HCT116 (cell line): ENCODE data around the gene NOL11. TPM values are rescaled to one million over a fixed set of nuclear protein-coding genes. Genes with fewer than 3 reads are reported as not detected.

Experiments used
- ATAC-seq: fragments of 200-7000 bp; cut with Tn5 transposase; 2 replicates; pipeline ENCODE4 v1.9.1; 2020; ENCODE audit warnings: mild to moderate bottlenecking, moderate library complexity
- BruUV-seq: library from RNA; stranded (reverse); fragments of 400-500 nt; replicated peaks from 2 replicates; lab custom pipeline; 2021; lab: Mats Ljungman, UMichigan
- CTCF ChIA-PET: fragments of 300-600 bp; sonication (Branson Sonifier 250); formaldehyde crosslinking; loops from one replicate; lab custom pipeline; 2021; ENCODE audit warnings: antibody characterized with exemption; lab: Charles Lee
- POLR2A ChIA-PET: fragments of 300-600, 350-600 bp; sonication (Branson Sonifier 250); formaldehyde crosslinking; loops from one replicate; lab custom pipeline; 2021; ENCODE audit warnings: antibody characterized with exemption; lab: Charles Lee
- RAD21 ChIA-PET, 2 experiments: fragments of 300-600 bp; sonication (Branson Sonifier 250); formaldehyde crosslinking; loops; one replicate each; lab custom pipeline; 2023; ENCODE audit warnings: low total read pairs in 2 of 2; ENCODE audit not compliant: uncharacterized antibody in 2 of 2, unreplicated experiment in 2 of 2, low non-redundant PET in 1 of 2; lab: Charles Lee
- DNase-seq: peaks from one replicate; pipeline ENCODE4 v3.0.0-alpha.2; 2010; ENCODE audit warnings: low read depth, low spot score
- H2AFZ ChIP-seq: fragments of 200-600 bp; shearing (Covaris generic), sonication (generic); 2 replicates; pipeline ENCODE4 v1.6.1; 2017; ENCODE audit warnings: low read depth, mixed run types, mixed read lengths, antibody characterized with exemption, low read length; ENCODE audit not compliant: poor library complexity, severe bottlenecking
- H3K27ac ChIP-seq: 2 replicates; pipeline ENCODE4 v1.5.1; 2012; ENCODE audit warnings: low read depth, low read length
- H3K27me3 ChIP-seq: fragments of 200-600 bp; sonication (generic); 2 replicates; pipeline ENCODE4 v1.6.1; 2016; ENCODE audit warnings: mixed run types, low read length, mixed read lengths; ENCODE audit not compliant: insufficient read depth
- H3K36me3 ChIP-seq, 2 experiments: fragments of 200-500 bp in 1 of 2; fragments of 200-600 bp in 1 of 2; sonication (Bioruptor generic) in 1 of 2; sonication (generic) in 1 of 2; 2 replicates each; pipeline versions ENCODE4 v1.5.1 to v1.6.1; 2014 to 2016; ENCODE audit warnings: low read length in 2 of 2, inconsistent platforms in 1 of 2, mixed read lengths in 1 of 2, mixed run types in 1 of 2; ENCODE audit not compliant: insufficient read depth in 2 of 2, control insufficient read depth in 1 of 2
- H3K4me1 ChIP-seq, 2 experiments: fragments of 200-600 bp in 1 of 2; sonication (generic) in 1 of 2; 2 replicates each; pipeline versions ENCODE4 v1.5.1 to v1.6.1; 2012 to 2017; ENCODE audit warnings: low read length in 2 of 2, inconsistent platforms in 1 of 2, mild to moderate bottlenecking in 1 of 2, mixed read lengths in 1 of 2, mixed run types in 1 of 2, moderate library complexity in 1 of 2; ENCODE audit not compliant: insufficient read depth in 2 of 2, control insufficient read depth in 1 of 2
- H3K4me2 ChIP-seq: fragments of 200-600 bp; sonication (generic); 2 replicates; pipeline ENCODE4 v1.6.1; 2017; ENCODE audit warnings: mixed run types, low read length, mixed read lengths
- H3K4me3 ChIP-seq, 2 experiments: fragments of 200-600 bp in 1 of 2; sonication (generic) in 1 of 2; replicated peaks in 1 of 2; 2 replicates each; pipeline ENCODE4 v1.5.1; 2011 to 2016; ENCODE audit warnings: low read length in 2 of 2, control low read depth in 1 of 2, low read depth in 1 of 2, mild to moderate bottlenecking in 1 of 2, mixed read lengths in 1 of 2, mixed run types in 1 of 2
- H3K79me2 ChIP-seq: fragments of 200-600 bp; sonication (generic); 2 replicates; pipeline ENCODE4 v1.6.1; 2017; ENCODE audit warnings: mild to moderate bottlenecking, mixed run types, low read length, moderate library complexity, mixed read lengths; ENCODE audit not compliant: insufficient read depth
- H3K9ac ChIP-seq: fragments of 200-600 bp; sonication (generic); 2 replicates; pipeline ENCODE4 v1.6.1; 2016; ENCODE audit warnings: low read length, mixed read lengths
- H3K9me2 ChIP-seq: fragments of 200-600 bp; sonication (generic), shearing (Covaris generic); 2 replicates; pipeline ENCODE4 v1.6.1; 2017; ENCODE audit warnings: mixed run types, mild to moderate bottlenecking, moderate library complexity; ENCODE audit not compliant: insufficient read depth
- H3K9me3 ChIP-seq, 2 experiments: fragments of 200-500 bp in 1 of 2; fragments of 200-600 bp in 1 of 2; sonication (Bioruptor generic) in 1 of 2; sonication (generic) in 1 of 2; 2 replicates each; pipeline ENCODE4 v1.6.1; 2014 to 2017; ENCODE audit warnings: low read length in 2 of 2, mixed read lengths in 2 of 2, inconsistent platforms in 1 of 2, low read depth in 1 of 2, mild to moderate bottlenecking in 1 of 2, mixed run types in 1 of 2, moderate library complexity in 1 of 2; ENCODE audit not compliant: control insufficient read depth in 1 of 2, insufficient read depth in 1 of 2
- H4K20me1 ChIP-seq: fragments of 200-600 bp; sonication (generic), shearing (Covaris generic); 2 replicates; pipeline ENCODE4 v1.6.1; 2017; ENCODE audit warnings: mixed run types, mild to moderate bottlenecking, moderate library complexity; ENCODE audit not compliant: insufficient read depth
- CBX3 ChIP-seq: IDR thresholded peaks from 2 replicates; pipeline ENCODE4 v1.6.1; 2012; ENCODE audit warnings: low read depth
- EGR1 ChIP-seq: IDR thresholded peaks from 2 replicates; pipeline ENCODE4 v1.6.1; 2012; ENCODE audit warnings: low read depth
- POLR2A ChIP-seq: IDR thresholded peaks from 2 replicates; pipeline ENCODE4 v1.7.0; 2011; ENCODE audit warnings: borderline replicate concordance; ENCODE audit not compliant: insufficient read depth, insufficient read length; ENCODE audit errors: extremely low read depth
- POLR2AphosphoS5 ChIP-seq: IDR thresholded peaks from 2 replicates; pipeline ENCODE4 v1.6.1; 2011; ENCODE audit warnings: mild to moderate bottlenecking, low read depth, low read length, moderate library complexity
- RAD21 ChIP-seq: IDR thresholded peaks from 2 replicates; pipeline ENCODE4 v1.6.1; 2012; ENCODE audit warnings: low read depth, mild to moderate bottlenecking
- REST ChIP-seq: IDR thresholded peaks from 2 replicates; pipeline ENCODE4 v1.6.1; 2012; ENCODE audit warnings: low read depth
- ZFX ChIP-seq: fragments of 450-650 bp; IDR thresholded peaks from 2 replicates; pipeline ENCODE4 v1.6.1; 2017
- ZNF274 ChIP-seq: fragments of 200-500 bp; sonication (Bioruptor generic); IDR thresholded peaks from 2 replicates; pipeline ENCODE4 v1.6.1; 2014; ENCODE audit warnings: mild to moderate bottlenecking, low read depth, low read length, inconsistent platforms
- intact Hi-C: fragments of 100-400 bp; cut with micrococcal nuclease; formaldehyde crosslinking; loops from 2 replicates; pipeline ENCODE4 v1.10.0; 2022
- total RNA-seq: library from RNA; stranded (reverse); gene quantifications from one replicate; pipeline ENCODE4 v1.2.1, GENCODE V29; 2021; ENCODE audit not compliant: unreplicated experiment

Gene NOL11
- total RNA-seq, 1 experiment from 2014 or later: 118 TPM

DNA sequence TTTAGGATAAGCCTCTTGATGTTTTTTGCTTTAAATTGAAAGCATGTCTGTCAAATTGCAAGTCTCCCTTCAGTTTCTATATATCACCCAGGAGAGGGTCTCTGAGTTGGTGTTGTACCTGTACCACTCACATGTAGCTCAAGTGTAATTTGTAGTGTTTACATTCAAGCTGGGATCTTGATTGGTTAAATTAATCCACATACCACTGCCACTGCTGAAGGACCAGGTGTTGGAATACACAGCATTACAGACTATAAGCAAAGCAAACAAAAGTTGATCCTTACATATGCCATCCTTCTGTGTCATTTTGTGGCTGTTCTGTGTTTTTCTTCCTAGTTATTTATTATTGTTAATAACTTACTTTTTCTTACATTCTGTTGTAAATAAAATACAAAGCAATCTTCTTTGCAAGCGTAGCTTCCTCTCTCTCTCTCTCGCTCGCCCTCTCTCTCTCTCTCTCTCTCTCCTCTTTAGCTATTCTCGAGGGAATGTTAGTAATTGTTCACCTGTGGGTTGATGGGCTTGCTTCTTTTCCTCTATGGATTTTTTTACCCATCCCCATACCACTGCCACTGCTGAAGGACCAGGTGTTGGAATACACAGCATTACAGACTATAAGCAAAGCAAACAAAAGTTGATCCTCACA, 20.8 kb upstream of the NOL11 start:
- intact Hi-C loops: no loop called here

More for the DNA sequence above, 20.8 kb upstream of the NOL11 start:
- no peaks in the 10 kb centered on the region for H4K20me1 ChIP-seq
- no peak overlapping the region for H3K4me2 ChIP-seq
- no peak overlapping the region for H3K4me3 ChIP-seq
- no peaks in the 10 kb centered on the region for H3K79me2 ChIP-seq
- H3K27ac ChIP-seq: no peak overlapping the region
- H3K9me2 ChIP-seq: no peaks in the 10 kb centered on the region
- TF ChIP-seq CBX3 (no peak), REST (no peak), EGR1 (no peak), POLR2AphosphoS5 (no peak), ZFX (no peak), ZNF274 (no peak), POLR2A (no peak), RAD21 (no peak)
- TF ChIP-seq, all 23 proteins: peak for 0
- no peaks in the 10 kb centered on the region for H3K9me3 ChIP-seq
- H3K36me3 ChIP-seq: no peaks in the 10 kb centered on the region; a peak in 1 of 4 replicates
- no peak for ATAC-seq
- H3K9ac ChIP-seq: no peak overlapping the region
- no peak overlapping the region for H2AFZ ChIP-seq
- ChIA-PET RAD21 (no interaction called here), CTCF (interaction anchor here (1.7 kb wide), 1 partner anchor 322 kb away, joined by 4 read pairs; no protein-coding TSS in a partner anchor), POLR2A (interaction anchor here (1.2 kb wide), 1 partner anchor 577 kb away, joined by 3 read pairs; no protein-coding TSS in a partner anchor)
- DNase-seq: no peak
- H3K27me3 ChIP-seq: no peaks in the 10 kb centered on the region
- no peaks in the 10 kb centered on the region for H3K4me1 ChIP-seq
- no TSS peak for BruUV-seq
